ENCODE measurements around the gene BUD31. TPM values are rescaled to one million over a fixed set of nuclear protein-coding genes. Genes with fewer than 3 reads are reported as not detected.
"Not testable (repeated sequence)": the region's sequence is repeated elsewhere in the genome, so short reads cannot be mapped to it uniquely, and the experiment has no call there.

Gene BUD31
- polyA plus RNA-seq, 1 experiment, result 82.3 TPM

GRCh38 chr7:99429756-99430155, 21.0 kb downstream of the BUD31 start:
- Histone ChIP-seq H3K27ac (ENCODE audit: low read depth, low read length) (no peak overlapping the region), H3K27me3 (ENCODE audit: control insufficient read depth, insufficient read depth, low read length) (no peaks in the 10 kb centered on the region), H3K9me3 (ENCODE audit: control insufficient read depth, insufficient read depth, low read length) (no peaks in the 10 kb centered on the region; the same call in 1 of the 2 replicates), H3K4me3 (ENCODE audit: low read depth, low read length) (no peak overlapping the region)
- no peak for DNase-seq (ENCODE audit: low read depth, low spot score)
- CTCF ChIA-PET, result interaction anchor here (0.9 kb wide), 1 partner anchor 550 kb away, joined by 3 read pairs; no protein-coding TSS in a partner anchor
- TF ChIP-seq CTCF (IDR thresholded peaks at IDR 0.05; ENCODE audit: low read depth, low read length), result no peak
- POLR2A ChIA-PET, result interaction anchor here (1.3 kb wide), 1 partner anchor 9 kb away, joined by 3 read pairs; the partner anchor contains the start of genes CPSF4 and PTCD1

- H3K27me3 ChIP-seq (ENCODE audit: control insufficient read depth, insufficient read depth, low read length); H3K4me3 ChIP-seq (ENCODE audit: low read depth, low read length); DNase-seq (ENCODE audit: low read depth, low spot score); H3K27ac ChIP-seq (ENCODE audit: low read depth, low read length); CTCF ChIA-PET; H3K9me3 ChIP-seq (ENCODE audit: control insufficient read depth, insufficient read depth, low read length); POLR2A ChIA-PET: not testable (repeated sequence)
These were observed 23.2 kb downstream of the BUD31 start for GRCh38 chr7:99431756-99432540.

GRCh38 chr7:99433158-99433557, 24.4 kb downstream of the BUD31 start:
- no peaks in the 10 kb centered on the region for H3K27me3 ChIP-seq (ENCODE audit: control insufficient read depth, insufficient read depth, low read length)
- POLR2A ChIA-PET, result no interaction called here
- no peak overlapping the region for H3K27ac ChIP-seq (ENCODE audit: low read depth, low read length)
- CTCF ChIA-PET, result no interaction called here
- no peak for DNase-seq (ENCODE audit: low read depth, low spot score)
- no peaks in the 10 kb centered on the region for H3K9me3 ChIP-seq (ENCODE audit: control insufficient read depth, insufficient read depth, low read length)
- no peak for TF ChIP-seq CTCF (IDR thresholded peaks at IDR 0.05; ENCODE audit: low read depth, low read length)
- no peak overlapping the region for H3K4me3 ChIP-seq (ENCODE audit: low read depth, low read length)

DNA sequence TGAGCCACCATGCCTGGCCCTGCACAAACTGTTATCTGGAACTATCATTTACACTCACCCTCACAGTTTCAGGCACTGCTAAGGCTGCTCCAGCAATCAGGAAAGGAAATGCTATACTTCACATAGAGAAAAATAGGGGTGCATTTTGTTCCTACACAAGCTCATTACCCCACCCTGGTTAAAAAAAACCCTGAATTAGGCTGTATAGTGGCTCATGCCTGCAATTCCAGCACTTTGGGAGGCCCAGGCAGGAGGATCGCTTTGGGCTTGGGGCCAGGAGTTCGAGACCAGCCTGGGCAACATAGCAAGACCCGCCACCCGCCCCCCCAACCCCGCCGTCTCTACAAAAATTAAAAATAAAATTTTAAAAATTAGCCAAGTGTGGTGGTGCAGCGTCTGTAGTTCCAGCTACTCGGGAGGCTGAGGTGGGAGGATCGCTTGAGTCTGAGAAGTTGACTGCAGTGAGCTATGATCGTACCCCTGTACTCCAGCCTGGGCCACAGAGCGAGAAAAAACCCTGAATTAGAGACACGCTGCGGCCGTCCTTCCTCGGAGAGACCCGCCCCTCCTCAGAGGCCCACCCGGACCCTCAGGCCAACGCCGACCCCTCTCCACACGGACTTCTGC, 29.3 kb downstream of the BUD31 start:
- Histone ChIP-seq H3K4me3 (ENCODE audit: low read depth, low read length) (peak overlapping the region; percentile 94), H3K9me3 (ENCODE audit: control insufficient read depth, insufficient read depth, low read length) (no peaks in the 10 kb centered on the region; the same call in 1 of the 2 replicates), H3K27me3 (ENCODE audit: control insufficient read depth, insufficient read depth, low read length) (no peaks in the 10 kb centered on the region), H3K27ac (ENCODE audit: low read depth, low read length) (peak overlapping the region; percentile 57)
- DNase-seq (ENCODE audit: low read depth, low spot score), result no peak
- no peak for TF ChIP-seq CTCF (IDR thresholded peaks at IDR 0.05; ENCODE audit: low read depth, low read length)
- ChIA-PET POLR2A (interaction anchor here (0.9 to 2.0 kb wide), 4 partner anchors 8 to 62 kb away, joined by 3 to 8 read pairs (median 3); partner anchors contain the start of genes BUD31, PDAP1 and ZNF394), CTCF (interaction anchor here (0.6 kb wide), 2 partner anchors 21 to 420 kb away, joined by 3 to 4 read pairs; no protein-coding TSS in a partner anchor)

DNA sequence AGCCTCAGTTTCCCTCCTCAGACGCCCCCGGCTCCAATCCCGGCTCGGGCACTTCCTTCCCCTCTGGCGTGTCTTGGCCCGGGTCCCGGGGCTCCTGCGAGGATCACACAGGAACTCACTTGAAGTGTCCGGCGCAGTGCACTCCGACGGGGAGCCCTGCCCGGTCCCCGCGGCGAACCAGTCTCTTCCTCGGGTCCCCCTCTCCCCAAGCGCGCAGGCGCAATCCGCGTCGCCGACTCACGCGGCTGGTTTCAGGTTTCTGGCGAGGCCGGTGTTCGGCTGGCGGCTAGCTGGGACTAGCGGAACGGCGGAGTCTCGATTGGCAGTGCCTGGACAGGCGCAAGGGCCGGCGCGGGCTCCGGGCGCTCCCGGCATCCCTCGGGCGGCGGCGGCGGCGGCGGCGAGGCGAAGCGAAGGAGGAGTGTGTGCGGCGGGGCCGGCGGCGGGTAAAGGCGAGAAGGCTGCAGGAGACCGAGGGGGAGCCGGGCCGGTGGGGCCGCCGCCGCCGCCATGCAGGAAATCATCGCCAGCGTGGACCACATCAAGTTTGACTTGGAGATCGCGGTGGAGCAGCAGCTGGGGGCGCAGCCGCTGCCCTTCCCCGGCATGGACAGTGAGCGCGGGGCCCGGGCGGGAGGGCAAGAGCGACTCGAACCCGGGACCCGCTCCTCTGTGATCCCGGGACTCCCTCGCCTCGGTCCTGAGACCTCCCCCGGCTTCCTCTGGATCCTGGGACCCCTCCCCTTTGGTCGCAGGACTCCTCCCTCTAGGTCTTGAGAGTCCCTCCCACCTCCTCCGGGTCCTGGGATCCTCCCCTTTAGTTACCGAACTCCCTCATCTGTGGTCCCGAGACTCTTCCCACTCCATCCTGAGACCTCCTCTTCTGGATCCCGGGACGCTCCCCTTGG, 30.1 kb downstream of the BUD31 start, which contains the start of the genes CPSF4 and PTCD1:
CPSF4 (plus strand) TSS at position 371 of the 908 bp plus-strand sequence; CDS start at position 511, 140 bp downstream.
PTCD1 (minus strand) TSS at position 226 of the 908 bp plus-strand sequence. CDS start 3,556 bp downstream, outside the sequence.
- peak; percentile 86 for DNase-seq (ENCODE audit: low read depth, low spot score)
- H3K27ac ChIP-seq (ENCODE audit: low read depth, low read length), result peak within 1 kb of the TSS; percentile 81
- no peak for TF ChIP-seq CTCF (IDR thresholded peaks at IDR 0.05; ENCODE audit: low read depth, low read length)
- no peaks in the 10 kb centered on the region; the same call in 1 of the 2 replicates for H3K9me3 ChIP-seq (ENCODE audit: control insufficient read depth, insufficient read depth, low read length)
- H3K27me3 ChIP-seq (ENCODE audit: control insufficient read depth, insufficient read depth, low read length), result no peaks in the 10 kb centered on the region
- H3K4me3 ChIP-seq (ENCODE audit: low read depth, low read length), result peak within 1 kb of the TSS; percentile 94
- ChIA-PET CTCF (interaction anchor here (0.6 kb wide), 1 partner anchor 421 kb away, joined by 4 read pairs; no protein-coding TSS in a partner anchor), POLR2A (interaction anchor here (0.6 to 2.0 kb wide), 5 partner anchors 9 to 91 kb away, joined by 3 to 8 read pairs (median 3); partner anchors contain the start of genes BUD31, PDAP1 and ZNF394)
